ENCODE results near the gene TRIM26.
"Not testable (repeated sequence)": the region's sequence is repeated elsewhere in the genome, so short reads cannot be mapped to it uniquely, and the experiment has no call there.

The TRIM26 gene

GRCh38 chr6:30171677-30172471 lies 41.3 kb downstream of the TRIM26 start:
- DNase-seq (ENCODE audit: low read depth), result no peak

- DNase-seq (ENCODE audit: low read depth), result peak; percentile 12
Observed at GRCh38 chr6:30169658-30170614, 43.3 kb downstream of the TRIM26 start.

- no peak for DNase-seq (ENCODE audit: low read depth)
Observed at GRCh38 chr6:30168741-30169140, 44.5 kb downstream of the TRIM26 start.

- DNase-seq (ENCODE audit: low read depth), result no peak
Observed at GRCh38 chr6:30167101-30167500, 46.1 kb downstream of the TRIM26 start.

GRCh38 chr6:30165238-30165637 lies 48.0 kb downstream of the TRIM26 start:
- not testable (repeated sequence) for DNase-seq (ENCODE audit: low read depth)

- DNase-seq (ENCODE audit: low read depth), result no peak
Observed at GRCh38 chr6:30164714-30165113, 48.5 kb downstream of the TRIM26 start.

- no peak for DNase-seq (ENCODE audit: low read depth)
Observed at GRCh38 chr6:30163918-30164654, 49.1 kb downstream of the TRIM26 start.

- DNase-seq (ENCODE audit: low read depth), result no peak
Observed at GRCh38 chr6:30163090-30163917, 49.9 kb downstream of the TRIM26 start, which contains the start of gene TRIM15. Gene TRIM15, plus strand, starts transcription at chr6:30163546. Its CDS starts 139 bp downstream, at chr6:30163685.

GRCh38 chr6:30162265-30163089 lies 50.7 kb downstream of the TRIM26 start:
- DNase-seq (ENCODE audit: low read depth), result no peak

- no peak for DNase-seq (ENCODE audit: low read depth)
Observed at GRCh38 chr6:30160785-30161531, 52.2 kb downstream of the TRIM26 start, which contains the start of gene TRIM10. Gene TRIM10, minus strand, starts transcription at chr6:30161211. Its CDS starts 353 bp downstream, at chr6:30160858.

- no peak for DNase-seq (ENCODE audit: low read depth)
Observed at GRCh38 chr6:30160008-30160784, 53.0 kb downstream of the TRIM26 start.

- no peak for DNase-seq (ENCODE audit: low read depth)
Observed at GRCh38 chr6:30158475-30159040, 54.6 kb downstream of the TRIM26 start.

- DNase-seq (ENCODE audit: low read depth), result no peak
Observed at GRCh38 chr6:30157999-30158398, 55.2 kb downstream of the TRIM26 start.

- DNase-seq (ENCODE audit: low read depth), result no peak
Observed at GRCh38 chr6:30157581-30157980, 55.6 kb downstream of the TRIM26 start.

- no peak for DNase-seq (ENCODE audit: low read depth)
Observed at GRCh38 chr6:30156774-30157173, 56.4 kb downstream of the TRIM26 start.

- no peak for DNase-seq (ENCODE audit: low read depth)
Observed at GRCh38 chr6:30156262-30156599, 57.0 kb downstream of the TRIM26 start.

GRCh38 chr6:30155520-30156261 lies 57.5 kb downstream of the TRIM26 start:
- DNase-seq (ENCODE audit: low read depth), result no peak

All from fibroblast of the conjunctiva (primary cell).